Large intestine (tissue), 3 donors: ENCODE data around the gene NUDT12. TPM values are rescaled to one million over a fixed set of nuclear protein-coding genes. Genes with fewer than 3 reads are reported as not detected.
A peak's percentile ranks its signal among the peaks of the same experiment; 100 is the strongest.

Experiments
- DNase-seq, 2 donors: peaks; one replicate each; pipeline versions ENCODE4 v3.0.0 to v3.0.0-alpha.2; 2013
- H3K27ac ChIP-seq: one replicate; pipeline ENCODE4 v1.5.1; 2013; ENCODE audit warnings: low read length
- H3K27me3 ChIP-seq: 2 replicates; pipeline ENCODE4 v1.6.1; 2013; ENCODE audit warnings: low read length; ENCODE audit not compliant: control insufficient read depth, insufficient read depth
- H3K36me3 ChIP-seq: 2 replicates; pipeline ENCODE4 v1.6.1; 2013; ENCODE audit warnings: low read length; ENCODE audit not compliant: control insufficient read depth, insufficient read depth
- H3K4me1 ChIP-seq: one replicate; pipeline ENCODE4 v1.6.1; 2013; ENCODE audit warnings: low read length; ENCODE audit not compliant: control insufficient read depth, insufficient read depth
- H3K4me3 ChIP-seq: one replicate; pipeline ENCODE4 v1.5.1; 2013; ENCODE audit warnings: low read length
- H3K9me3 ChIP-seq: one replicate; pipeline ENCODE4 v1.6.1; 2013; ENCODE audit warnings: mild to moderate bottlenecking, low read depth, low read length, moderate library complexity; ENCODE audit not compliant: control insufficient read depth
- WGBS: methylation state at CpG from one replicate; pipeline ENCODE4 v1.1.5; 2013; ENCODE audit warnings: low lambda C conversion rate; ENCODE audit not compliant: insufficient coverage; 5-methylcytosine and 5-hydroxymethylcytosine counted together
- polyA plus RNA-seq: library from polyadenylated mRNA; unstranded; fragments of 120-200 nt; gene quantifications from one replicate; pipeline ENCODE4 v1.2.1, GENCODE V29; 2013

The NUDT12 gene
- polyA plus RNA-seq, 1 donor: 26.0 TPM

GRCh38 chr5:103542441-103542840, 20.1 kb downstream of the NUDT12 start:
- no peak for DNase-seq
- no peak overlapping the region for H3K27ac ChIP-seq
- H3K4me1 ChIP-seq: no peaks in the 10 kb centered on the region
- H3K9me3 ChIP-seq: no peaks in the 10 kb centered on the region
- no peaks in the 10 kb centered on the region for H3K36me3 ChIP-seq
- H3K27me3 ChIP-seq: no peaks in the 10 kb centered on the region
- H3K4me3 ChIP-seq: no peak overlapping the region

GRCh38 chr5:103541569-103541968, 21.0 kb downstream of the NUDT12 start:
- no CpG with 5 or more reads among the region's 3 CpGs for WGBS
- no peak for DNase-seq
- no peak overlapping the region for H3K27ac ChIP-seq
- no peaks in the 10 kb centered on the region for H3K9me3 ChIP-seq
- H3K4me3 ChIP-seq: no peak overlapping the region
- no peaks in the 10 kb centered on the region for H3K27me3 ChIP-seq
- no peaks in the 10 kb centered on the region for H3K36me3 ChIP-seq
- H3K4me1 ChIP-seq: no peaks in the 10 kb centered on the region

GRCh38 chr5:103541114-103541513, 21.5 kb downstream of the NUDT12 start:
- H3K27me3 ChIP-seq: no peaks in the 10 kb centered on the region
- no peaks in the 10 kb centered on the region for H3K36me3 ChIP-seq
- H3K9me3 ChIP-seq: no peaks in the 10 kb centered on the region
- H3K4me1 ChIP-seq: no peaks in the 10 kb centered on the region
- DNase-seq: no peak
- no peak overlapping the region for H3K4me3 ChIP-seq
- no peak overlapping the region for H3K27ac ChIP-seq
- WGBS: no CpG with 5 or more reads among the region's 2 CpGs

- H3K27ac ChIP-seq: no peak overlapping the region
- H3K4me3 ChIP-seq: no peak overlapping the region
- no peak for DNase-seq
- H3K27me3 ChIP-seq: no peaks in the 10 kb centered on the region
- no peaks in the 10 kb centered on the region for H3K36me3 ChIP-seq
- no peaks in the 10 kb centered on the region for H3K9me3 ChIP-seq
- 40% methylated on average over 1 of the region's 3 CpGs for WGBS
- H3K4me1 ChIP-seq: no peaks in the 10 kb centered on the region
Observed at GRCh38 chr5:103539376-103540330, 22.9 kb downstream of the NUDT12 start.

GRCh38 chr5:103532086-103532734, 30.4 kb downstream of the NUDT12 start:
- Histone ChIP-seq H3K4me1 (peaks cover 3% of the 10 kb centered on the region), H3K4me3 (no peak overlapping the region), H3K9me3 (no peaks in the 10 kb centered on the region), H3K27me3 (no peaks in the 10 kb centered on the region), H3K27ac (peak overlapping the region; percentile 81), H3K36me3 (no peaks in the 10 kb centered on the region)
- WGBS: 50% methylated on average over 1 of the region's 2 CpGs
- peak; percentile 56 to 76 for DNase-seq

GRCh38 chr5:103526164-103526915, 36.2 kb downstream of the NUDT12 start:
- Histone ChIP-seq H3K36me3 (no peaks in the 10 kb centered on the region), H3K27ac (no peak overlapping the region), H3K27me3 (no peaks in the 10 kb centered on the region), H3K4me1 (peaks cover 15% of the 10 kb centered on the region), H3K4me3 (no peak overlapping the region), H3K9me3 (no peaks in the 10 kb centered on the region)
- DNase-seq: peak in 1 of 2 donors; percentile 7
- 79% methylated on average over 2 of the region's 6 CpGs for WGBS

- Histone ChIP-seq H3K36me3 (no peaks in the 10 kb centered on the region), H3K9me3 (no peaks in the 10 kb centered on the region), H3K4me1 (peaks cover 15% of the 10 kb centered on the region), H3K27me3 (no peaks in the 10 kb centered on the region), H3K27ac (no peak overlapping the region), H3K4me3 (no peak overlapping the region)
- no CpG with 5 or more reads among the region's 1 CpG for WGBS
- DNase-seq: no peak
Observed at GRCh38 chr5:103525361-103525760, 37.2 kb downstream of the NUDT12 start.

GRCh38 chr5:103523319-103523718, 39.3 kb downstream of the NUDT12 start:
- peaks cover 15% of the 10 kb centered on the region for H3K4me1 ChIP-seq
- no peaks in the 10 kb centered on the region for H3K36me3 ChIP-seq
- H3K4me3 ChIP-seq: no peak overlapping the region
- 50% methylated on average over 2 of the region's 3 CpGs for WGBS
- no peaks in the 10 kb centered on the region for H3K9me3 ChIP-seq
- H3K27ac ChIP-seq: peak overlapping the region; percentile 90
- H3K27me3 ChIP-seq: no peaks in the 10 kb centered on the region
- peak; percentile 88 to 97 for DNase-seq

GRCh38 chr5:103522586-103522985, 40.0 kb downstream of the NUDT12 start:
- Histone ChIP-seq H3K4me3 (no peak overlapping the region), H3K9me3 (no peaks in the 10 kb centered on the region), H3K4me1 (peaks cover 15% of the 10 kb centered on the region), H3K27ac (peak overlapping the region; percentile 90), H3K27me3 (no peaks in the 10 kb centered on the region), H3K36me3 (no peaks in the 10 kb centered on the region)
- WGBS: 86% methylated on average over 1 of the region's 5 CpGs
- peak in 1 of 2 donors; percentile 41 for DNase-seq

- Histone ChIP-seq H3K27ac (no peak overlapping the region), H3K4me1 (peaks cover 15% of the 10 kb centered on the region), H3K27me3 (no peaks in the 10 kb centered on the region), H3K36me3 (no peaks in the 10 kb centered on the region), H3K4me3 (no peak overlapping the region), H3K9me3 (no peaks in the 10 kb centered on the region)
- no peak for DNase-seq
- 60% methylated on average over 2 of the region's 4 CpGs for WGBS
Observed at GRCh38 chr5:103519550-103519949, 43.0 kb downstream of the NUDT12 start.
